Activated effector memory CD4-positive, alpha-beta T cell treated with anti-CD3 and anti-CD28 coated beads, Interleukin-2, amount 50 U/mL, for 16 hours (primary cell): ENCODE measurements around the gene LTV1.

ENCODE experiments used
- DNase-seq: peaks from one replicate; pipeline ENCODE4 v3.0.0-alpha.2; 2020

The LTV1 gene

GRCh38 chr6:143896126-143896860, 53.2 kb downstream of the LTV1 start:
- no peak for DNase-seq

- DNase-seq: no peak
Measured at GRCh38 chr6:143900358-143900757, 57.2 kb downstream of the LTV1 start.

GRCh38 chr6:143901885-143902750, 59.0 kb downstream of the LTV1 start:
- no peak for DNase-seq

- no peak for DNase-seq
Measured at GRCh38 chr6:143902827-143903226, 59.7 kb downstream of the LTV1 start.

- DNase-seq: no peak
Measured at GRCh38 chr6:143911028-143911427, 67.9 kb downstream of the LTV1 start.

GRCh38 chr6:143912671-143913070, 69.5 kb downstream of the LTV1 start:
- DNase-seq: no peak
